Naive thymus-derived CD8-positive, alpha-beta T cell (primary cell): ENCODE measurements around the gene GRIK1. TPM values are rescaled to one million over a fixed set of nuclear protein-coding genes. Genes with fewer than 3 reads are reported as not detected.

Source experiments
- ATAC-seq, 2 donors: fragments of 150-1000 bp; cut with Tn5 transposase in 1 of 2; sonication (Bioruptor Pico), chemical (Tn5 transposase) in 1 of 2; 1 replicate in 1 of 2; 2 replicates in 1 of 2; pipeline ENCODE4 v1.10.0; 2021; ENCODE audit warnings: mild to moderate bottlenecking in 2 of 2, moderate library complexity in 2 of 2
- POLR2A ChIA-PET: fragments of 350-600 bp; sonication (Branson Sonifier 250); formaldehyde crosslinking; loops from one replicate; lab custom pipeline; 2021; ENCODE audit warnings: antibody characterized with exemption; lab: Charles Lee
- DNase-seq, 10 donors: peaks; one replicate each; pipeline versions ENCODE4 v3.0.0 to v3.0.0-alpha.2; 2020 to 2022
- H3K27ac Mint-ChIP-seq, 10 donors: one replicate each; pipeline ENCODE4 v1.8.0; 2020 to 2022; ENCODE audit warnings: mild to moderate bottlenecking in 10 of 10, mixed read lengths in 10 of 10, moderate library complexity in 4 of 10, inconsistent platforms in 1 of 10
- H3K27me3 Mint-ChIP-seq, 5 donors: one replicate each; pipeline ENCODE4 v1.8.0; 2021 to 2022; ENCODE audit warnings: mixed read lengths in 5 of 5
- H3K36me3 Mint-ChIP-seq, 3 donors: one replicate each; pipeline ENCODE4 v1.8.0; 2020 to 2022; ENCODE audit warnings: mixed read lengths in 3 of 3, mild to moderate bottlenecking in 2 of 3, inconsistent platforms in 1 of 3
- H3K4me1 Mint-ChIP-seq, 4 donors: one replicate each; pipeline ENCODE4 v1.8.0; 2021 to 2022; ENCODE audit warnings: mixed read lengths in 4 of 4
- H3K4me3 Mint-ChIP-seq, 10 donors: one replicate each; pipeline ENCODE4 v1.8.0; 2020 to 2022; ENCODE audit warnings: mild to moderate bottlenecking in 10 of 10, mixed read lengths in 10 of 10, moderate library complexity in 6 of 10, inconsistent platforms in 1 of 10
- H3K9me3 Mint-ChIP-seq, 9 donors: one replicate each; pipeline ENCODE4 v1.8.0; 2020 to 2022; ENCODE audit warnings: mixed read lengths in 9 of 9, mild to moderate bottlenecking in 3 of 9, inconsistent platforms in 1 of 9, moderate library complexity in 1 of 9
- polyA plus RNA-seq, 3 donors: library from polyadenylated mRNA; unstranded; fragments of 300-500 nt; fragmentation: Illumina TruSeq; gene quantifications; one replicate each; pipeline ENCODE4 v1.2.3, GENCODE V29; 2021
- total RNA-seq, 8 experiments: library from RNA in 2 of 8; stranded (reverse) in 2 of 8; gene quantifications; one replicate each; pipeline ENCODE4 v1.2.3 and lab custom pipeline; 2021 to 2026

Gene GRIK1
- total and polyA plus RNA-seq, 5 experiments from 2014 or later = 0.07 TPM; not detected in 4

GRCh38 chr21:29506214-29506613 is 433.6 kb downstream of the GRIK1 start:
- Mint-ChIP-seq H3K9me3 (peaks cover 0 to 9% (median 2%) of the 10 kb centered on the region in 9 donors), H3K4me3 (no peak overlapping the region), H3K27ac (no peak overlapping the region), H3K27me3 (no peaks in the 10 kb centered on the region), H3K4me1 (peaks cover 0 to 6% (median under 1%) of the 10 kb centered on the region in 4 donors), H3K36me3 (peaks cover 19 to 43% (median 28%) of the 10 kb centered on the region in 3 donors)
- POLR2A ChIA-PET = no interaction called here
- ATAC-seq (no peak), DNase-seq (no peak)

- H3K27ac Mint-ChIP-seq = no peak overlapping the region
- ATAC-seq = no peak
- H3K27me3 Mint-ChIP-seq = no peaks in the 10 kb centered on the region
- POLR2A ChIA-PET = no interaction called here
- no peak for DNase-seq
- H3K36me3 Mint-ChIP-seq = peaks cover 18 to 39% (median 32%) of the 10 kb centered on the region in 3 donors
- H3K4me3 Mint-ChIP-seq = no peak overlapping the region
- H3K4me1 Mint-ChIP-seq = peaks cover 0 to 6% (median 0%) of the 10 kb centered on the region in 4 donors
- H3K9me3 Mint-ChIP-seq = peaks cover 0 to 9% (median 4%) of the 10 kb centered on the region in 9 donors
Observed at GRCh38 chr21:29504751-29505321, 435.0 kb downstream of the GRIK1 start.

GRCh38 chr21:29501451-29501850 is 438.3 kb downstream of the GRIK1 start:
- H3K36me3 Mint-ChIP-seq = peaks cover 38 to 60% (median 46%) of the 10 kb centered on the region in 3 donors
- POLR2A ChIA-PET = no interaction called here
- peak overlapping the region in 2 of 10 donors; percentile 6 to 50 for H3K27ac Mint-ChIP-seq
- H3K9me3 Mint-ChIP-seq = peaks cover 2 to 37% (median 15%) of the 10 kb centered on the region in 9 donors
- DNase-seq (no peak), ATAC-seq (no peak)
- H3K4me1 Mint-ChIP-seq = peaks cover 0 to 12% (median 6%) of the 10 kb centered on the region in 4 donors
- no peak overlapping the region for H3K4me3 Mint-ChIP-seq
- H3K27me3 Mint-ChIP-seq = no peaks in the 10 kb centered on the region

GRCh38 chr21:29499734-29500343 is 440.0 kb downstream of the GRIK1 start:
- POLR2A ChIA-PET = no interaction called here
- ATAC-seq (no peak), DNase-seq (peak in 1 of 10 donors; percentile 5)
- Mint-ChIP-seq H3K9me3 (peaks cover 5 to 50% (median 18%) of the 10 kb centered on the region in 9 donors), H3K4me3 (no peak overlapping the region), H3K36me3 (peaks cover 39 to 67% (median 59%) of the 10 kb centered on the region in 3 donors), H3K27me3 (no peaks in the 10 kb centered on the region), H3K27ac (peak overlapping the region in 5 of 10 donors; percentile 11 to 55 (median 38)), H3K4me1 (peaks cover 0 to 12% (median 6%) of the 10 kb centered on the region in 4 donors)

- Mint-ChIP-seq H3K36me3 (peaks cover 36 to 67% (median 53%) of the 10 kb centered on the region in 3 donors), H3K27ac (peak overlapping the region in 7 of 10 donors; percentile 11 to 55 (median 38)), H3K27me3 (no peaks in the 10 kb centered on the region), H3K4me3 (no peak overlapping the region), H3K4me1 (peaks cover 0 to 12% (median 6%) of the 10 kb centered on the region in 4 donors), H3K9me3 (peaks cover 5 to 48% (median 18%) of the 10 kb centered on the region in 9 donors)
- ATAC-seq (peak in 1 of 2 donors; percentile 25), DNase-seq (peak in 1 of 10 donors; percentile 16)
- POLR2A ChIA-PET = no interaction called here
Observed at GRCh38 chr21:29499229-29499628, 440.6 kb downstream of the GRIK1 start.

GRCh38 chr21:29496337-29496736 is 443.5 kb downstream of the GRIK1 start:
- H3K9me3 Mint-ChIP-seq = peaks cover 2 to 48% (median 14%) of the 10 kb centered on the region in 9 donors
- DNase-seq = no peak
- peaks cover 35 to 56% (median 53%) of the 10 kb centered on the region in 3 donors for H3K36me3 Mint-ChIP-seq

GRCh38 chr21:29490016-29490415 is 449.8 kb downstream of the GRIK1 start:
- H3K4me1 Mint-ChIP-seq = peaks cover 0 to 1% (median 0%) of the 10 kb centered on the region in 4 donors
- POLR2A ChIA-PET = no interaction called here
- H3K27ac Mint-ChIP-seq = no peak overlapping the region
- H3K27me3 Mint-ChIP-seq = no peaks in the 10 kb centered on the region
- ATAC-seq (no peak), DNase-seq (no peak)
- peaks cover 12 to 24% (median 22%) of the 10 kb centered on the region in 3 donors for H3K36me3 Mint-ChIP-seq
- no peak overlapping the region for H3K4me3 Mint-ChIP-seq
- H3K9me3 Mint-ChIP-seq = peaks cover 0 to 7% (median 1%) of the 10 kb centered on the region in 9 donors

More at GRCh38 chr21:29496337-29496736, 443.5 kb downstream of the GRIK1 start:
- no peak overlapping the region for H3K4me3 Mint-ChIP-seq
- H3K4me1 Mint-ChIP-seq = peaks cover 0 to 12% (median 7%) of the 10 kb centered on the region in 4 donors
- POLR2A ChIA-PET = no interaction called here
- H3K27me3 Mint-ChIP-seq = no peaks in the 10 kb centered on the region
- ATAC-seq = no peak
- H3K27ac Mint-ChIP-seq = no peak overlapping the region

- ATAC-seq = no peak
- no peak for DNase-seq
- POLR2A ChIA-PET = no interaction called here
- Mint-ChIP-seq H3K27me3 (no peaks in the 10 kb centered on the region), H3K27ac (no peak overlapping the region), H3K9me3 (peaks cover 0 to 6% (median 4%) of the 10 kb centered on the region in 9 donors), H3K36me3 (peaks cover 16 to 21% (median 16%) of the 10 kb centered on the region in 3 donors), H3K4me1 (peaks cover 0 to 1% (median 0%) of the 10 kb centered on the region in 4 donors), H3K4me3 (no peak overlapping the region)
Observed at GRCh38 chr21:29487154-29487553, 452.6 kb downstream of the GRIK1 start.

Other genes starting within 250 kb of the GRIK1 start
- gene CLDN17, start 226.8 kb upstream of the GRIK1 start, total RNA-seq = not detected
- not detected for gene CLDN17, start 226.8 kb upstream of the GRIK1 start, polyA plus RNA-seq